ENCODE results near the gene ZNF585A.

- TF ChIP-seq, protein P1, sequence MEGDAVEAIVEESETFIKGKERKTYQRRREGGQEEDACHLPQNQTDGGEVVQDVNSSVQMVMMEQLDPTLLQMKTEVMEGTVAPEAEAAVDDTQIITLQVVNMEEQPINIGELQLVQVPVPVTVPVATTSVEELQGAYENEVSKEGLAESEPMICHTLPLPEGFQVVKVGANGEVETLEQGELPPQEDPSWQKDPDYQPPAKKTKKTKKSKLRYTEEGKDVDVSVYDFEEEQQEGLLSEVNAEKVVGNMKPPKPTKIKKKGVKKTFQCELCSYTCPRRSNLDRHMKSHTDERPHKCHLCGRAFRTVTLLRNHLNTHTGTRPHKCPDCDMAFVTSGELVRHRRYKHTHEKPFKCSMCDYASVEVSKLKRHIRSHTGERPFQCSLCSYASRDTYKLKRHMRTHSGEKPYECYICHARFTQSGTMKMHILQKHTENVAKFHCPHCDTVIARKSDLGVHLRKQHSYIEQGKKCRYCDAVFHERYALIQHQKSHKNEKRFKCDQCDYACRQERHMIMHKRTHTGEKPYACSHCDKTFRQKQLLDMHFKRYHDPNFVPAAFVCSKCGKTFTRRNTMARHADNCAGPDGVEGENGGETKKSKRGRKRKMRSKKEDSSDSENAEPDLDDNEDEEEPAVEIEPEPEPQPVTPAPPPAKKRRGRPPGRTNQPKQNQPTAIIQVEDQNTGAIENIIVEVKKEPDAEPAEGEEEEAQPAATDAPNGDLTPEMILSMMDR (IDR thresholded peaks at IDR 0.05): no peak
- TF ChIP-seq POLR2A (IDR thresholded peaks at IDR 0.05): no peak
Observed at GRCh38 chr19:37165635-37166034, 6.9 kb downstream of the ZNF585A start.
